ENCODE results near the gene SLC9C1.

SLC9C1 gene

GRCh38 chr3:112331851-112332250 lies 37.8 kb upstream of the SLC9C1 start:
- no peak for FAIRE-seq
- TF ChIP-seq POLR2AphosphoS5 (IDR thresholded peaks at IDR 0.05; ENCODE audit: low read depth, low read length), result no peak
- TF ChIP-seq TAF1 (IDR thresholded peaks at IDR 0.05; ENCODE audit: borderline replicate concordance, low read depth, low read length), result no peak
- no peak for TF ChIP-seq POLR2A (IDR thresholded peaks at IDR 0.05; ENCODE audit: low read depth, low read length)
- DNase-seq (ENCODE audit: insufficient read length), result no peak

- TF ChIP-seq POLR2AphosphoS5 (IDR thresholded peaks at IDR 0.05; ENCODE audit: low read depth, low read length) (no peak), TAF1 (IDR thresholded peaks at IDR 0.05; ENCODE audit: borderline replicate concordance, low read depth, low read length) (no peak), POLR2A (IDR thresholded peaks at IDR 0.05; ENCODE audit: low read depth, low read length) (no peak)
- FAIRE-seq, result peak; percentile 96
Observed at GRCh38 chr3:112327371-112327951, 33.4 kb upstream of the SLC9C1 start.

GRCh38 chr3:112321867-112322652 lies 28.0 kb upstream of the SLC9C1 start:
- FAIRE-seq (no peak), DNase-seq (ENCODE audit: insufficient read length) (no peak)

More at GRCh38 chr3:112327371-112327951, 33.4 kb upstream of the SLC9C1 start:
- no peak for DNase-seq (ENCODE audit: insufficient read length)

GRCh38 chr3:112320691-112321090 lies 26.7 kb upstream of the SLC9C1 start:
- DNase-seq (ENCODE audit: insufficient read length), result no peak
- FAIRE-seq, result no peak
- TF ChIP-seq POLR2A (IDR thresholded peaks at IDR 0.05; ENCODE audit: low read depth, low read length) (no peak), POLR2AphosphoS5 (IDR thresholded peaks at IDR 0.05; ENCODE audit: low read depth, low read length) (no peak), TAF1 (IDR thresholded peaks at IDR 0.05; ENCODE audit: borderline replicate concordance, low read depth, low read length) (no peak)

More at GRCh38 chr3:112321867-112322652, 28.0 kb upstream of the SLC9C1 start:
- TF ChIP-seq TAF1 (IDR thresholded peaks at IDR 0.05; ENCODE audit: borderline replicate concordance, low read depth, low read length) (no peak), POLR2A (IDR thresholded peaks at IDR 0.05; ENCODE audit: low read depth, low read length) (no peak), POLR2AphosphoS5 (IDR thresholded peaks at IDR 0.05; ENCODE audit: low read depth, low read length) (no peak)

GRCh38 chr3:112319516-112320276 lies 25.7 kb upstream of the SLC9C1 start:
- FAIRE-seq, result no peak
- TF ChIP-seq POLR2AphosphoS5 (IDR thresholded peaks at IDR 0.05; ENCODE audit: low read depth, low read length) (no peak), POLR2A (IDR thresholded peaks at IDR 0.05; ENCODE audit: low read depth, low read length) (no peak), TAF1 (IDR thresholded peaks at IDR 0.05; ENCODE audit: borderline replicate concordance, low read depth, low read length) (no peak)
- DNase-seq (ENCODE audit: insufficient read length), result no peak

GRCh38 chr3:112315791-112316190 lies 21.8 kb upstream of the SLC9C1 start:
- DNase-seq (ENCODE audit: insufficient read length), result no peak
- TF ChIP-seq POLR2A (IDR thresholded peaks at IDR 0.05; ENCODE audit: low read depth, low read length), result no peak
- no peak for TF ChIP-seq TAF1 (IDR thresholded peaks at IDR 0.05; ENCODE audit: borderline replicate concordance, low read depth, low read length)
- TF ChIP-seq POLR2AphosphoS5 (IDR thresholded peaks at IDR 0.05; ENCODE audit: low read depth, low read length), result no peak
- FAIRE-seq, result no peak

- DNase-seq (ENCODE audit: insufficient read length) (no peak), FAIRE-seq (no peak)
- no peak for TF ChIP-seq TAF1 (IDR thresholded peaks at IDR 0.05; ENCODE audit: borderline replicate concordance, low read depth, low read length)
- TF ChIP-seq POLR2AphosphoS5 (IDR thresholded peaks at IDR 0.05; ENCODE audit: low read depth, low read length), result no peak
- no peak for TF ChIP-seq POLR2A (IDR thresholded peaks at IDR 0.05; ENCODE audit: low read depth, low read length)
Observed at GRCh38 chr3:112314649-112315048, 20.6 kb upstream of the SLC9C1 start.

GRCh38 chr3:112308151-112308911 lies 14.3 kb upstream of the SLC9C1 start:
- peak; percentile 40 for FAIRE-seq
- TF ChIP-seq TAF1 (IDR thresholded peaks at IDR 0.05; ENCODE audit: borderline replicate concordance, low read depth, low read length) (no peak), POLR2A (IDR thresholded peaks at IDR 0.05; ENCODE audit: low read depth, low read length) (no peak), POLR2AphosphoS5 (IDR thresholded peaks at IDR 0.05; ENCODE audit: low read depth, low read length) (no peak)
- DNase-seq (ENCODE audit: insufficient read length), result no peak

- FAIRE-seq (no peak), DNase-seq (ENCODE audit: insufficient read length) (no peak)
- no peak for TF ChIP-seq POLR2A (IDR thresholded peaks at IDR 0.05; ENCODE audit: low read depth, low read length)
- no peak for TF ChIP-seq POLR2AphosphoS5 (IDR thresholded peaks at IDR 0.05; ENCODE audit: low read depth, low read length)
- TF ChIP-seq TAF1 (IDR thresholded peaks at IDR 0.05; ENCODE audit: borderline replicate concordance, low read depth, low read length), result no peak
Observed at GRCh38 chr3:112307557-112307956, 13.5 kb upstream of the SLC9C1 start.

GRCh38 chr3:112306825-112307224 lies 12.8 kb upstream of the SLC9C1 start:
- FAIRE-seq (no peak), DNase-seq (ENCODE audit: insufficient read length) (no peak)
- no peak for TF ChIP-seq POLR2A (IDR thresholded peaks at IDR 0.05; ENCODE audit: low read depth, low read length)
- no peak for TF ChIP-seq TAF1 (IDR thresholded peaks at IDR 0.05; ENCODE audit: borderline replicate concordance, low read depth, low read length)
- no peak for TF ChIP-seq POLR2AphosphoS5 (IDR thresholded peaks at IDR 0.05; ENCODE audit: low read depth, low read length)

GRCh38 chr3:112304611-112305010 lies 10.6 kb upstream of the SLC9C1 start:
- DNase-seq (ENCODE audit: insufficient read length) (no peak), FAIRE-seq (peak; percentile 42)
- TF ChIP-seq POLR2A (IDR thresholded peaks at IDR 0.05; ENCODE audit: low read depth, low read length), result no peak
- TF ChIP-seq POLR2AphosphoS5 (IDR thresholded peaks at IDR 0.05; ENCODE audit: low read depth, low read length), result no peak

Measured in GM12892 (cell line).